C4-2B (cell line): ENCODE data around the gene C12orf42.

Source experiments
- ZFX ChIP-seq: fragments of 450-650 bp; IDR thresholded peaks from 2 replicates; pipeline ENCODE4 v1.6.1; 2017
- TF ChIP-seq, protein P1 (sequence below): fragments of 450-650 bp; conservative IDR thresholded peaks from 2 replicates; pipeline ENCODE4 v1.5.1; 2017; ENCODE audit warnings: mild to moderate bottlenecking

DNA sequence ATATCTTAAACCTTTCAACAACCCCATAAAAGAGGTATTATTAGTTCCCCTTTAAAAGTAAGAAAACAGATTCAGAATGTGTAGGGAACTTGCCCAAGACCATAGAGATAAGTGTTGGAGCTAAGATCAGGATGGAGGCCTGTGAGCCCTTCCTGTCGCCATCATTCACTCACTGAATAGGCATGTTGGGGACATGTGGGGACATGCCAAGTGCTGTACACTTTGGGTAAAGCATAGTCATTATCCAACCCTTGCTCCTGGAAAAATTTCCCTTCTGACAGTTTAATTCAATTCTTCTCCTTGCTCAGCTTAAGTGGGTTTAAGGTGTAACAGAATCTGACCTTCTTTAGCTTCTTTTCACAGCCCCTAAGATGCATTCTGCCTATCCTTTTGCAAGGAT, 28.0 kb upstream of the C12orf42 start:
- TF ChIP-seq, protein P1, sequence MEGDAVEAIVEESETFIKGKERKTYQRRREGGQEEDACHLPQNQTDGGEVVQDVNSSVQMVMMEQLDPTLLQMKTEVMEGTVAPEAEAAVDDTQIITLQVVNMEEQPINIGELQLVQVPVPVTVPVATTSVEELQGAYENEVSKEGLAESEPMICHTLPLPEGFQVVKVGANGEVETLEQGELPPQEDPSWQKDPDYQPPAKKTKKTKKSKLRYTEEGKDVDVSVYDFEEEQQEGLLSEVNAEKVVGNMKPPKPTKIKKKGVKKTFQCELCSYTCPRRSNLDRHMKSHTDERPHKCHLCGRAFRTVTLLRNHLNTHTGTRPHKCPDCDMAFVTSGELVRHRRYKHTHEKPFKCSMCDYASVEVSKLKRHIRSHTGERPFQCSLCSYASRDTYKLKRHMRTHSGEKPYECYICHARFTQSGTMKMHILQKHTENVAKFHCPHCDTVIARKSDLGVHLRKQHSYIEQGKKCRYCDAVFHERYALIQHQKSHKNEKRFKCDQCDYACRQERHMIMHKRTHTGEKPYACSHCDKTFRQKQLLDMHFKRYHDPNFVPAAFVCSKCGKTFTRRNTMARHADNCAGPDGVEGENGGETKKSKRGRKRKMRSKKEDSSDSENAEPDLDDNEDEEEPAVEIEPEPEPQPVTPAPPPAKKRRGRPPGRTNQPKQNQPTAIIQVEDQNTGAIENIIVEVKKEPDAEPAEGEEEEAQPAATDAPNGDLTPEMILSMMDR = no peak
- TF ChIP-seq ZFX = no peak
